HG03097 (cell line): Measurements from ENCODE around the gene CARS1.

Source experiments
- ATAC-seq: cut with Tn5 transposase; IDR thresholded peaks from one replicate; pipeline ENCODE4 v1.9.1; 2021; ENCODE audit not compliant: unreplicated experiment, low FRiP score

The CARS1 gene

GRCh38 chr11:2995893-2996554 lies 61.2 kb downstream of the CARS1 start:
- ATAC-seq = no peak

- no peak for ATAC-seq
These were observed 62.1 kb downstream of the CARS1 start for GRCh38 chr11:2995031-2995561.

- no peak for ATAC-seq
These were observed 62.9 kb downstream of the CARS1 start for GRCh38 chr11:2994336-2994730.

GRCh38 chr11:2992997-2993325 lies 64.3 kb downstream of the CARS1 start:
- ATAC-seq = no peak

- peak; percentile 77 for ATAC-seq
These were observed 64.8 kb downstream of the CARS1 start, which contains the start of gene NAP1L4 for GRCh38 chr11:2992234-2992996. Gene NAP1L4, minus strand, starts transcription at chr11:2992329. Its CDS starts 13,109 bp downstream, at chr11:2979220.

GRCh38 chr11:2991452-2992233 lies 65.6 kb downstream of the CARS1 start:
- peak; percentile 33 for ATAC-seq

GRCh38 chr11:2990617-2991451 lies 66.4 kb downstream of the CARS1 start:
- ATAC-seq = no peak

- ATAC-seq = no peak
These were observed 67.7 kb downstream of the CARS1 start for GRCh38 chr11:2989551-2989950.

GRCh38 chr11:2989006-2989405 lies 68.2 kb downstream of the CARS1 start:
- ATAC-seq = no peak

GRCh38 chr11:2987881-2988861 lies 69.1 kb downstream of the CARS1 start:
- ATAC-seq = no peak

GRCh38 chr11:2983908-2984307 lies 73.3 kb downstream of the CARS1 start:
- ATAC-seq = no peak

GRCh38 chr11:2982214-2982613 lies 75.0 kb downstream of the CARS1 start:
- ATAC-seq = no peak

GRCh38 chr11:2981130-2981529 lies 76.1 kb downstream of the CARS1 start:
- ATAC-seq = no peak

GRCh38 chr11:2980168-2980840 lies 76.9 kb downstream of the CARS1 start:
- no peak for ATAC-seq

GRCh38 chr11:2977113-2977512 lies 80.1 kb downstream of the CARS1 start:
- no peak for ATAC-seq

GRCh38 chr11:2976294-2977063 lies 80.7 kb downstream of the CARS1 start:
- ATAC-seq = no peak

GRCh38 chr11:2975594-2975993 lies 81.6 kb downstream of the CARS1 start:
- ATAC-seq = no peak

- ATAC-seq = no peak
These were observed 83.0 kb downstream of the CARS1 start for GRCh38 chr11:2974272-2974671.
